HepG2 (cell line): ENCODE results near the gene MKRN3. TPM values are rescaled to one million over a fixed set of nuclear protein-coding genes. Genes with fewer than 3 reads are reported as not detected.

Experiments
- AKNA ChIP-seq: sonication (generic); formaldehyde crosslinking; IDR thresholded peaks from 2 replicates; pipeline ENCODE4 v1.4.0; 2020; ENCODE audit warnings: missing genetic modification reagents, borderline replicate concordance
- BHLHE40 ChIP-seq: IDR thresholded peaks from 2 replicates; pipeline ENCODE4 v1.6.1; 2011; ENCODE audit warnings: low read length, improper control_type of control experiment
- ERF ChIP-seq: IDR thresholded peaks from 2 replicates; pipeline ENCODE4 v1.6.1; 2018; ENCODE audit warnings: missing biosample characterization, missing genetic modification reagents
- RBM22 ChIP-seq: fragments of 200-400 bp; formaldehyde crosslinking; optimal IDR thresholded peaks from 2 replicates; pipeline ENCODE3; 2017; ENCODE audit warnings: mild to moderate bottlenecking, low read length, moderate library complexity
- RBM39 ChIP-seq: fragments of 200-400 bp; formaldehyde crosslinking; IDR thresholded peaks from one replicate; pipeline ENCODE4 v1.6.1; 2018; ENCODE audit warnings: antibody characterized with exemption, mild to moderate bottlenecking, low read depth, low read length; ENCODE audit not compliant: poor library complexity, severe bottlenecking
- RFX5 ChIP-seq: IDR thresholded peaks from 2 replicates; pipeline ENCODE4 v1.6.1; 2011; ENCODE audit warnings: low read depth, low read length, improper control_type of control experiment
- TRIM24 ChIP-seq: sonication (generic); formaldehyde crosslinking; IDR thresholded peaks from 2 replicates; pipeline ENCODE4 v1.8.0; 2022; ENCODE audit warnings: mild to moderate bottlenecking, missing genetic modification reagents
- ZNF451 ChIP-seq: sonication (generic); formaldehyde crosslinking; IDR thresholded peaks from 2 replicates; pipeline ENCODE4 v1.5.0; 2020; ENCODE audit warnings: mild to moderate bottlenecking, missing genetic modification reagents
- ZNF761 ChIP-seq: sonication (generic); formaldehyde crosslinking; conservative IDR thresholded peaks from 2 replicates; pipeline ENCODE4 v1.4.0; 2020; ENCODE audit warnings: mild to moderate bottlenecking, missing genetic modification reagents
- ZNF790 ChIP-seq: sonication (generic); formaldehyde crosslinking; IDR thresholded peaks from 2 replicates; pipeline ENCODE4 v1.8.0; 2022; ENCODE audit warnings: missing genetic modification reagents, mild to moderate bottlenecking, borderline replicate concordance
- polyA plus RNA-seq, 8 experiments: library from polyadenylated mRNA; depleted of rRNA in 3 of 8; stranded (reverse) in 7 of 8; unstranded in 1 of 8; fragments of >200 nt; fragmentation: Illumina TruSeq in 4 of 8; extraction: Trizol in 4 of 8; gene quantifications; 2 replicates each; pipeline versions ENCODE4 v1.2.1 to v1.2.3, GENCODE V29; 2011 to 2016; ENCODE audit warnings: low read depth in 4 of 8, missing spikeins in 1 of 8, mixed read lengths in 1 of 8; ENCODE audit not compliant: insufficient read depth in 1 of 8
- total RNA-seq, 5 experiments: library from RNA; depleted of rRNA; stranded (reverse); fragments of >200 nt; fragmentation: Illumina TruSeq; extraction: Trizol; gene quantifications; 2 replicates each; pipeline ENCODE4 v1.2.3, GENCODE V29; 2016; ENCODE audit warnings: low read depth in 1 of 5
- TF ChIP-seq, protein P1 (sequence below): sonication (generic); formaldehyde crosslinking; IDR thresholded peaks from 2 replicates; pipeline ENCODE4 v1.5.0; 2020; ENCODE audit warnings: missing genetic modification reagents
- TF ChIP-seq, protein P2 (sequence below), 2 experiments: fragments of 450-650 bp in 1 of 2; sonication (generic) in 1 of 2; formaldehyde crosslinking in 1 of 2; IDR thresholded peaks; 2 replicates each; pipeline versions ENCODE4 v1.6.1 to v1.8.0; 2016 to 2022; ENCODE audit warnings: antibody characterized with exemption in 1 of 2, mild to moderate bottlenecking in 1 of 2, missing genetic modification reagents in 1 of 2
- TF ChIP-seq, protein P3 (sequence below): sonication (generic); formaldehyde crosslinking; IDR thresholded peaks from 2 replicates; pipeline ENCODE4 v1.4.0; 2020; ENCODE audit warnings: missing genetic modification reagents; ENCODE audit errors: not compliant biosample characterization

MKRN3 gene
- total and polyA plus RNA-seq, 2 of the 13 experiments (the other 11 are each of a cell fraction or from before 2014, with no cell fraction given): 2.4 to 5.2 TPM

DNA sequence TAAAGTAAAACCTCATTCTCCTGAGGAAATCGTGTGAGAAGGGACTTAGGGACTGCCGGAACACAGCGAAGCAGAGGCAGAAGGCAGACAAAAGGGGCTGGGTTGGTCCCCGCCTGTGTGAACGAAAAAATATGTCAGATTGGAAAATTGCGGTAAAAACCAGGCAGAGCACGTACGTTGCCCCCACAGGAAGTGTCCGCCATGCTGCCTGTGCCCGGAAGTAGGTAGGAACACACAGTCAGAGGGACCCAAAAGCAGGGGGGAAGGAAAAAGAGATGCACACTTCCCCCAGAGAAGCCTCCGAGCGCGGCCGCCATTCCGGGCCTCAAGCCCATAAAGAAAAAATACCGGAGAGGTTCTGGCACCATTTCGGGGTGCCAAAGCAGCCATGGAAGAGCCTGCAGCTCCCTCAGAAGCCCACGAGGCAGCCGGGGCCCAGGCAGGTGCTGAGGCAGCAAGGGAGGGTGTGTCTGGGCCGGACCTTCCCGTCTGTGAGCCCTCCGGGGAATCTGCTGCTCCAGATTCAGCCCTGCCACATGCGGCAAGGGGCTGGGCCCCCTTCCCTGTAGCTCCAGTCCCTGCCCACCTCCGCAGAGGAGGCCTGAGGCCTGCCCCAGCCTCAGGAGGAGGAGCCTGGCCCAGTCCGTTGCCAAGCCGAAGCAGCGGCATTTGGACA, at the start of gene MKRN3 (continued):
- TF ChIP-seq RBM39 (peak; percentile 60), ZNF451 (no peak), AKNA (no peak), RFX5 (no peak), RBM22 (no peak), ERF (no peak), ZNF790 (CRISPR knock-in tag) (no peak), BHLHE40 (no peak), ZNF761 (CRISPR knock-in tag) (no peak), TRIM24 (no peak)
- TF ChIP-seq, protein P1, sequence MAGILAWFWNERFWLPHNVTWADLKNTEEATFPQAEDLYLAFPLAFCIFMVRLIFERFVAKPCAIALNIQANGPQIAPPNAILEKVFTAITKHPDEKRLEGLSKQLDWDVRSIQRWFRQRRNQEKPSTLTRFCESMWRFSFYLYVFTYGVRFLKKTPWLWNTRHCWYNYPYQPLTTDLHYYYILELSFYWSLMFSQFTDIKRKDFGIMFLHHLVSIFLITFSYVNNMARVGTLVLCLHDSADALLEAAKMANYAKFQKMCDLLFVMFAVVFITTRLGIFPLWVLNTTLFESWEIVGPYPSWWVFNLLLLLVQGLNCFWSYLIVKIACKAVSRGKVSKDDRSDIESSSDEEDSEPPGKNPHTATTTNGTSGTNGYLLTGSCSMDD (CRISPR knock-in tag): no peak
- TF ChIP-seq, protein P2, sequence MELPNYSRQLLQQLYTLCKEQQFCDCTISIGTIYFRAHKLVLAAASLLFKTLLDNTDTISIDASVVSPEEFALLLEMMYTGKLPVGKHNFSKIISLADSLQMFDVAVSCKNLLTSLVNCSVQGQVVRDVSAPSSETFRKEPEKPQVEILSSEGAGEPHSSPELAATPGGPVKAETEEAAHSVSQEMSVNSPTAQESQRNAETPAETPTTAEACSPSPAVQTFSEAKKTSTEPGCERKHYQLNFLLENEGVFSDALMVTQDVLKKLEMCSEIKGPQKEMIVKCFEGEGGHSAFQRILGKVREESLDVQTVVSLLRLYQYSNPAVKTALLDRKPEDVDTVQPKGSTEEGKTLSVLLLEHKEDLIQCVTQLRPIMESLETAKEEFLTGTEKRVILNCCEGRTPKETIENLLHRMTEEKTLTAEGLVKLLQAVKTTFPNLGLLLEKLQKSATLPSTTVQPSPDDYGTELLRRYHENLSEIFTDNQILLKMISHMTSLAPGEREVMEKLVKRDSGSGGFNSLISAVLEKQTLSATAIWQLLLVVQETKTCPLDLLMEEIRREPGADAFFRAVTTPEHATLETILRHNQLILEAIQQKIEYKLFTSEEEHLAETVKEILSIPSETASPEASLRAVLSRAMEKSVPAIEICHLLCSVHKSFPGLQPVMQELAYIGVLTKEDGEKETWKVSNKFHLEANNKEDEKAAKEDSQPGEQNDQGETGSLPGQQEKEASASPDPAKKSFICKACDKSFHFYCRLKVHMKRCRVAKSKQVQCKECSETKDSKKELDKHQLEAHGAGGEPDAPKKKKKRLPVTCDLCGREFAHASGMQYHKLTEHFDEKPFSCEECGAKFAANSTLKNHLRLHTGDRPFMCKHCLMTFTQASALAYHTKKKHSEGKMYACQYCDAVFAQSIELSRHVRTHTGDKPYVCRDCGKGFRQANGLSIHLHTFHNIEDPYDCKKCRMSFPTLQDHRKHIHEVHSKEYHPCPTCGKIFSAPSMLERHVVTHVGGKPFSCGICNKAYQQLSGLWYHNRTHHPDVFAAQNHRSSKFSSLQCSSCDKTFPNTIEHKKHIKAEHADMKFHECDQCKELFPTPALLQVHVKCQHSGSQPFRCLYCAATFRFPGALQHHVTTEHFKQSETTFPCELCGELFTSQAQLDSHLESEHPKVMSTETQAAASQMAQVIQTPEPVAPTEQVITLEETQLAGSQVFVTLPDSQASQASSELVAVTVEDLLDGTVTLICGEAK (IDR thresholded peaks at IDR 0.05): peak; percentile 91
- TF ChIP-seq, protein P2 (CRISPR knock-in tag; IDR thresholded peaks at IDR 0.05): no peak
- TF ChIP-seq, protein P3, sequence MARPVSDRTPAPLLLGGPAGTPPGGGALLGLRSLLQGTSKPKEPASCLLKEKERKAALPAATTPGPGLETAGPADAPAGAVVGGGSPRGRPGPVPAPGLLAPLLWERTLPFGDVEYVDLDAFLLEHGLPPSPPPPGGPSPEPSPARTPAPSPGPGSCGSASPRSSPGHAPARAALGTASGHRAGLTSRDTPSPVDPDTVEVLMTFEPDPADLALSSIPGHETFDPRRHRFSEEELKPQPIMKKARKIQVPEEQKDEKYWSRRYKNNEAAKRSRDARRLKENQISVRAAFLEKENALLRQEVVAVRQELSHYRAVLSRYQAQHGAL (CRISPR knock-in tag): no peak
